GM18861 (cell line): Measurements from ENCODE around the gene RNLS.
"Not testable (repeated sequence)": the region's sequence is repeated elsewhere in the genome, so short reads cannot be mapped to it uniquely, and the experiment has no call there.

ENCODE experiments used
- ATAC-seq: cut with Tn5 transposase; IDR thresholded peaks from one replicate; pipeline ENCODE4 v1.9.1; 2021; ENCODE audit not compliant: unreplicated experiment

RNLS gene

GRCh38 chr10:88309365-88309764 lies 273.8 kb downstream of the RNLS start:
- ATAC-seq = no peak

GRCh38 chr10:88308361-88308760 lies 274.8 kb downstream of the RNLS start:
- not testable (repeated sequence) for ATAC-seq

- no peak for ATAC-seq
These were observed 283.3 kb downstream of the RNLS start for GRCh38 chr10:88299787-88300186.

GRCh38 chr10:88297103-88297502 lies 286.0 kb downstream of the RNLS start:
- ATAC-seq = no peak

- ATAC-seq = no peak
These were observed 289.4 kb downstream of the RNLS start for GRCh38 chr10:88293651-88294230.

GRCh38 chr10:88293073-88293472 lies 290.0 kb downstream of the RNLS start:
- ATAC-seq = no peak

GRCh38 chr10:88292185-88292514 lies 291.0 kb downstream of the RNLS start:
- ATAC-seq = no peak

GRCh38 chr10:88291289-88292184 lies 291.6 kb downstream of the RNLS start:
- no peak for ATAC-seq

- ATAC-seq = no peak
These were observed 293.8 kb downstream of the RNLS start for GRCh38 chr10:88289342-88289741.

- peak; percentile 41 for ATAC-seq
These were observed 294.6 kb downstream of the RNLS start for GRCh38 chr10:88288320-88289059.

GRCh38 chr10:88286030-88286429 lies 297.1 kb downstream of the RNLS start:
- ATAC-seq = no peak

GRCh38 chr10:88281592-88282347 lies 301.3 kb downstream of the RNLS start:
- ATAC-seq = no peak

GRCh38 chr10:88280518-88280917 lies 302.6 kb downstream of the RNLS start:
- no peak for ATAC-seq

GRCh38 chr10:88278912-88279311 lies 304.2 kb downstream of the RNLS start:
- ATAC-seq = no peak

GRCh38 chr10:88276945-88277344 lies 306.2 kb downstream of the RNLS start:
- not testable (repeated sequence) for ATAC-seq

GRCh38 chr10:88274286-88274685 lies 308.8 kb downstream of the RNLS start:
- ATAC-seq = no peak

- ATAC-seq = no peak
These were observed 309.6 kb downstream of the RNLS start for GRCh38 chr10:88273567-88273966.

- peak; percentile 8 for ATAC-seq
These were observed 311.2 kb downstream of the RNLS start for GRCh38 chr10:88271761-88272543.

- peak; percentile 89 for ATAC-seq
These were observed 312.0 kb downstream of the RNLS start for GRCh38 chr10:88270871-88271713.
